Nephron progenitor cell (in vitro differentiated cells): ENCODE data around the gene SRPK1.

ENCODE experiments used
- DNase-seq: peaks from one replicate; pipeline ENCODE4 v3.0.0; 2021
- H3K27ac Mint-ChIP-seq: 2 replicates; pipeline ENCODE4 v1.8.0; 2021; ENCODE audit warnings: mild to moderate bottlenecking, moderate library complexity, mixed read lengths
- H3K27me3 Mint-ChIP-seq: 2 replicates; pipeline ENCODE4 v1.8.0; 2021; ENCODE audit warnings: mild to moderate bottlenecking, low read depth, mixed read lengths; ENCODE audit not compliant: poor library complexity
- H3K36me3 Mint-ChIP-seq: 2 replicates; pipeline ENCODE4 v1.8.0; 2021; ENCODE audit warnings: low read depth, mixed read lengths
- H3K4me1 Mint-ChIP-seq: 2 replicates; pipeline ENCODE4 v1.8.0; 2021; ENCODE audit warnings: mixed read lengths
- H3K4me3 Mint-ChIP-seq: 2 replicates; pipeline ENCODE4 v1.8.0; 2021; ENCODE audit warnings: mild to moderate bottlenecking, moderate library complexity, mixed read lengths
- H3K9me3 Mint-ChIP-seq: 2 replicates; pipeline ENCODE4 v1.8.0; 2021; ENCODE audit warnings: mild to moderate bottlenecking, moderate library complexity, mixed read lengths
- CTCF ChIP-seq: fragments of 200-600 bp; sonication (generic); IDR thresholded peaks from 2 replicates; pipeline ENCODE4 v1.5.0; 2021; ENCODE audit warnings: antibody characterized with exemption

SRPK1 gene

GRCh38 chr6:35962779-35963560, 42.1 kb upstream of the SRPK1 start:
- DNase-seq = no peak
- no peak overlapping the region for H3K27ac Mint-ChIP-seq
- no peak overlapping the region for H3K4me3 Mint-ChIP-seq
- no peaks in the 10 kb centered on the region for H3K4me1 Mint-ChIP-seq
- no peaks in the 10 kb centered on the region for H3K36me3 Mint-ChIP-seq
- TF ChIP-seq CTCF = no peak
- no peaks in the 10 kb centered on the region for H3K9me3 Mint-ChIP-seq
- peaks cover 29% of the 10 kb centered on the region for H3K27me3 Mint-ChIP-seq

GRCh38 chr6:35960187-35960586, 39.3 kb upstream of the SRPK1 start:
- H3K36me3 Mint-ChIP-seq = no peaks in the 10 kb centered on the region
- no peak for TF ChIP-seq CTCF
- peaks cover 34% of the 10 kb centered on the region for H3K27me3 Mint-ChIP-seq
- no peak for DNase-seq
- no peaks in the 10 kb centered on the region for H3K9me3 Mint-ChIP-seq
- no peak overlapping the region for H3K27ac Mint-ChIP-seq
- no peak overlapping the region for H3K4me3 Mint-ChIP-seq
- H3K4me1 Mint-ChIP-seq = no peaks in the 10 kb centered on the region

- no peak overlapping the region for H3K27ac Mint-ChIP-seq
- TF ChIP-seq CTCF = no peak
- H3K9me3 Mint-ChIP-seq = no peaks in the 10 kb centered on the region
- DNase-seq = no peak
- no peak overlapping the region for H3K4me3 Mint-ChIP-seq
- peaks cover 4% of the 10 kb centered on the region for H3K4me1 Mint-ChIP-seq
- H3K27me3 Mint-ChIP-seq = peaks cover 34% of the 10 kb centered on the region
- no peaks in the 10 kb centered on the region for H3K36me3 Mint-ChIP-seq
Measured at GRCh38 chr6:35955970-35956369, 35.1 kb upstream of the SRPK1 start.

GRCh38 chr6:35955521-35955920, 34.6 kb upstream of the SRPK1 start:
- Mint-ChIP-seq H3K4me3 (no peak overlapping the region), H3K27ac (peak overlapping the region; percentile 68), H3K9me3 (no peaks in the 10 kb centered on the region), H3K36me3 (no peaks in the 10 kb centered on the region), H3K4me1 (peaks cover 5% of the 10 kb centered on the region), H3K27me3 (peaks cover 33% of the 10 kb centered on the region)
- no peak for DNase-seq
- no peak for TF ChIP-seq CTCF

GRCh38 chr6:35955071-35955470, 34.2 kb upstream of the SRPK1 start:
- Mint-ChIP-seq H3K9me3 (no peaks in the 10 kb centered on the region), H3K4me3 (no peak overlapping the region), H3K36me3 (no peaks in the 10 kb centered on the region), H3K4me1 (peaks cover 5% of the 10 kb centered on the region), H3K27ac (peak overlapping the region; percentile 68), H3K27me3 (peaks cover 29% of the 10 kb centered on the region)
- DNase-seq = no peak
- no peak for TF ChIP-seq CTCF

- H3K4me3 Mint-ChIP-seq = no peak overlapping the region
Measured at GRCh38 chr6:35954333-35954732, 33.4 kb upstream of the SRPK1 start.

More at GRCh38 chr6:35954333-35954732, 33.4 kb upstream of the SRPK1 start:
- Mint-ChIP-seq H3K36me3 (no peaks in the 10 kb centered on the region), H3K9me3 (no peaks in the 10 kb centered on the region), H3K27ac (no peak overlapping the region), H3K27me3 (peaks cover 24% of the 10 kb centered on the region), H3K4me1 (peaks cover 5% of the 10 kb centered on the region)
- no peak for DNase-seq
- TF ChIP-seq CTCF = no peak
